ENCODE results near the gene NRXN3.

DNA sequence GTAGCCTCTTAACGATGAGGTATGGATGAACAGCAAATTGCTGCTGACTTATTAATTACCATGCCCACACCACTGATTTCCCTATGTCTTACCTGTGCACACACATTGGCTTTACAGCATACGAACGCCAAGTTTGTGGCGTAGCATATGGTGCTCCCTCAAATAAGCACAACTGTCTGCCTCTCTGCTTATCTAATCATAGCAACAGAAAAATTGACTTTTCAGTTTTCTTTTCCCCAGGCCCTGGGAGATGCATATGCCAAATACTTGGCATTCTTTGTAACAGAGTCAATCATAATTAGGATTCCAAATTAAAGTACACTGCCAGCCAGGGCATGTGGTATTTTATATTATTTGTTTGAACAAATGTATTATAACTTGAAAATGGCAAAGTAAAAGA lies 1415.7 kb downstream of the NRXN3 start:
- no peak for TF ChIP-seq CTCF (IDR thresholded peaks at IDR 0.05)
- TF ChIP-seq, protein P1, sequence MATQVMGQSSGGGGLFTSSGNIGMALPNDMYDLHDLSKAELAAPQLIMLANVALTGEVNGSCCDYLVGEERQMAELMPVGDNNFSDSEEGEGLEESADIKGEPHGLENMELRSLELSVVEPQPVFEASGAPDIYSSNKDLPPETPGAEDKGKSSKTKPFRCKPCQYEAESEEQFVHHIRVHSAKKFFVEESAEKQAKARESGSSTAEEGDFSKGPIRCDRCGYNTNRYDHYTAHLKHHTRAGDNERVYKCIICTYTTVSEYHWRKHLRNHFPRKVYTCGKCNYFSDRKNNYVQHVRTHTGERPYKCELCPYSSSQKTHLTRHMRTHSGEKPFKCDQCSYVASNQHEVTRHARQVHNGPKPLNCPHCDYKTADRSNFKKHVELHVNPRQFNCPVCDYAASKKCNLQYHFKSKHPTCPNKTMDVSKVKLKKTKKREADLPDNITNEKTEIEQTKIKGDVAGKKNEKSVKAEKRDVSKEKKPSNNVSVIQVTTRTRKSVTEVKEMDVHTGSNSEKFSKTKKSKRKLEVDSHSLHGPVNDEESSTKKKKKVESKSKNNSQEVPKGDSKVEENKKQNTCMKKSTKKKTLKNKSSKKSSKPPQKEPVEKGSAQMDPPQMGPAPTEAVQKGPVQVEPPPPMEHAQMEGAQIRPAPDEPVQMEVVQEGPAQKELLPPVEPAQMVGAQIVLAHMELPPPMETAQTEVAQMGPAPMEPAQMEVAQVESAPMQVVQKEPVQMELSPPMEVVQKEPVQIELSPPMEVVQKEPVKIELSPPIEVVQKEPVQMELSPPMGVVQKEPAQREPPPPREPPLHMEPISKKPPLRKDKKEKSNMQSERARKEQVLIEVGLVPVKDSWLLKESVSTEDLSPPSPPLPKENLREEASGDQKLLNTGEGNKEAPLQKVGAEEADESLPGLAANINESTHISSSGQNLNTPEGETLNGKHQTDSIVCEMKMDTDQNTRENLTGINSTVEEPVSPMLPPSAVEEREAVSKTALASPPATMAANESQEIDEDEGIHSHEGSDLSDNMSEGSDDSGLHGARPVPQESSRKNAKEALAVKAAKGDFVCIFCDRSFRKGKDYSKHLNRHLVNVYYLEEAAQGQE (IDR thresholded peaks at IDR 0.05; ENCODE audit: insufficient read depth in 1 of 2, low read depth in 2 of 2, low read length in 1 of 2), result no peak
- no peak for TF ChIP-seq POLR2AphosphoS5 (IDR thresholded peaks at IDR 0.05; ENCODE audit: low read depth, low read length)

All from Panc1 (cell line).